DMS53 treated with DMSO at 0.1 percent for 48 hours (cell line): ENCODE data around the gene IL12RB1.
"Not testable (repeated sequence)": the region's sequence is repeated elsewhere in the genome, so short reads cannot be mapped to it uniquely, and the experiment has no call there.

ENCODE experiments used
- DNase-seq: peaks from one replicate; lab custom pipeline; 2025; ENCODE audit not compliant: unreplicated experiment; lab: John Stamatoyannopoulos, UW

IL12RB1 gene

DNA sequence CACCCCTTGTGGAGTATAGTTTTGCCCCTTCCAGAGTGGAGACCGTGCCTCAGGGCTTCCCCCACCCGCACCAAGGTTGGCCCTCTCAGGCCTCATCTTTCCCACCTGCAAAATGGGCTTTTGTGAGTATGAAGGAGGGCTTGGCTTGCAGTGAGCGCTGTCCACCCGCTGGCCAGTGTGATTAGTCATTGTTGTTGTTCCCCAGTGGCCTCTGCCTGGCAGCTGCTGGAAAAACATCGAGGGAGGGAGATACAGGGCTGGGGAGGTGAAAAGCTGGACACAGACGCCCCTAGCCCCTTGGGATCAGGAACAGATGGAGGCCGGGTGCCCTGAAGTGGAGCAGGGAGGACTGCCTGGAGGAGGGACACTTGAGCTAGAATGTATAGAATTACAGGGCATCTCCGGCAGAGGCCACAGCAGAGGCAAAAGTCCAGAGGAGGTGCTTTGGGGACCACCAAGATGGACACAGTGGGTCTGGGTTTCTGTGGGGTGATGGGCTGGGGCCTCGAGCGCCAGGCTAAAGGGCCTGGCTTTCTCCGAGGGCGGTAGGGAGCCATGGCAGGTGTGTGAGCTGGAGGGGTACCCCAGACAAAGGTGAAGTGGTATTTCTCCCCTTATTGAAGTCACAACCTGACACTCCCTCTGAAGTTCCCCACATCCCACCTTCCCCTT is 3.9 kb upstream of the IL12RB1 start:
- DNase-seq, result no peak

DNA sequence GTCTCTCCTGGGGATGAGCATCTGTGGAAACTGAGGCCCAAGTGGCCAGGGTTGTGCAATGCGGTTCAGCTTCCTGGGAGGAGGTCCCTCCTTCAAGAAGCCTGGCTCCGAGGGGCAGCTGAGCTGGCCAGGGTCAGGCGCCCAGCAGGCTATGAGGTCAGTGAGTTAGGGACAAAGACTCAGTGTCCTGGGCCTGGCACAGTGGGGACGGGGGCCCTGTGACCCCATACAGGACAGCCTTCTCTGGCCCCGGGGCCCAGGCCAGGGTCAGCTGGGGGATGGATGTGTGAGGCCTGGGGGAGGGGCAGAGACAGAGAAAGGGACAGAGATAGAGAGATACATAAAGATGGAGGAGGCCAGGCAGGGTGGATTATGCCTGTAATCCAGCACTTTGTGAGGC is 3.0 kb upstream of the IL12RB1 start:
- DNase-seq, result no peak

DNA sequence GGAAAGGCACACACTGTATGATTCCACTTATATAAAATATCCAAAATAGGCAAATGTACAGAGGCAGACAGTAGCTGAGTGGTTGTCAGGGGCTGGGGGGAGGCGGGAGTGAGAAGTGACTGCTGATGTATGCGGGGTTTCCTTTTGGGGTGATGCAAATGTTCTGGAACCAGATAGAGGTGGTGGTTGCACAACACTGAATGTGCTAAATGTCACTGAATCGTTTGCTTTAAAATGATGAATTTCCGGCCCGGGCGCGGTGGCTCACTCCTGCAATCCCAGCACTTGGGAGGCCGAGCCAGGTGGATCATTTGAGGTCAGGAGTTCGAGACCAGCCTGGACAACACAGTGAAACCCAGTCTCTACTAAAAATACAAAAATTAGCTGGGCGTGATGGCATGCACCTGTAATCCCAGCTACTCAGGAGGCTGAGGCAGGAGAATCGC is 2.4 kb upstream of the IL12RB1 start:
- DNase-seq, result not testable (repeated sequence)

DNA sequence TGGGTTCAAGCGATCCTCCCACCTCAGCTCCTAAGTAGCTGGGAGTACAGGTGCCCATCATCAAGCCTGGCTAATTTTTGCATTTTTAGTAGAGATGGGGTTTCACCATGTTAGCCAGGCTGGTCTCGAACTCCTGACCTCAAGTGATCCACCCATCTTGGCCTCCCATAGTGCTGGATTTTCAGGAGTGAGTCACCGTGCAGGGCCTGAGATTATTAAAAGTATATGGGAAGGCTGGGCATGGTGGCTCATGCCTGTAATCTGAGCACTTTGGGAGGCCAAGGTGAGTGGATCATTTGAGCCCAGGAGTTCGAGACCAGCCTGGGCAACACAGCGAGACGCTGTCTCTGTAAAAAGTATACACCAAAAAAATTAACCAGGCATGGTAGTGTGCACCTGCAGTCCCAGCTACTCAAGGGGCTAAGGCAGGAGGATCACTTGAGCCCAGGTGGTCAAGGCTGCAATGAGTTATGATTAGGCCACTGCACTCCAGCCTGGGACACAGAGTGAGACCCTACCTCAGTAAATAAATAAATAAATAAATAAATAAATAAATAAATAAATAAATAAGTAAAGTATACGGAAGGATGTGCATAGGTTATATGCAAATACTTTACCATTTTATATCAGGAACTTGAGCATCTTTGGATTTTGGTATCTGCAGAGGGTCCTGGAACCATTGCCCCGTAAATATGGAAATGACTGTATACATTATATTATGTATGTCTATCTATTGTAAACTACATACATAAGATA is 854 bp downstream of the IL12RB1 start:
- no peak for DNase-seq

DNA sequence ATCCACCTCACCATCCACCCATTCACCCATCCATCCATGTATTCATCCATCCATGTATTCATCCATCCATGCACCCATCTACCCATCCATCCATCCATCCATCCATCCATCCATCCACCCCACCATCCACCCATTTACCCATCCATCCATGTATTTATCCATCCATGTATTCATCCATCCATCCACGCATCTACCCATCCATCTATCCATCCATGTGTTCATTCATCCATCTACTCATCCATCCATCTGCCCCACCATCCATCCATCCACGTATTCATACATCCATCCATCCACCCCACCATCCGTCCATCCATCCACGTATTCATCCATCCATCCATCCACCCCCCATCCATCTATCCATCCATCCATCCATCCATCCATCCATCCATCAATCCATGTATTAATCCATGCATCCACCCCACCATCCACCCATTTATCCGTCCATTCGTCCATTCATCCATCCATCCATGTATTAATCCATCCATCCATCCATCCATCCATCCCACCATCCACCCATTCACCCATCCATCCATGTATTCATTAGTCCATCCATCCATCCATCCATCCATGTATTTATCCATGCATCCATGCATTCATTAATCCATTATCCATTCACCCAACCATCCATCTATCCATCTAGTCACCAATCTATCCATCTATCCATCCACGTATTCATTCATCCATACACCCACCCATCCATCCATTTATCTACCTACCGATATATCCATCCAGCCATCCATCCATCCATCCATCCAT is 2.6 kb downstream of the IL12RB1 start:
- DNase-seq, result no peak

DNA sequence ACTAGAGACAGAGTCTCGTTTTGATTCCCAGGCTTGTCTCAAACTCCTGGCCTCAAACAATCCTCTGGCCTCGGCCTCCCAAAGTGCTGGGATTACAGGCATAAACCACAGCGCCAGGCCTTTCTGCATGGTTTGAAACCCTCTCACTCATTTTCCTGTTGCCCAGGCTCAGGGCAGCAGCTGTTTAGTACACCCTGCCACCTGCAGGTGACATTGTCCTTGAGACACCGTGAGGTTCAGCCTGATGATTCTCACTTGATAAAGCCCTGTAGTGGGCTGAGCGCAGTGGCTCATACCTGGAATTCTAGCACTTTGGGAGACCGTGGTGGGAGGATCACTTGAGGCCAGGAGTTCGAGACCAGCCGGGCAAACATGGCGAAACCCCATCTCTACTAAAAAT is 12.5 kb downstream of the IL12RB1 start:
- DNase-seq, result no peak

DNA sequence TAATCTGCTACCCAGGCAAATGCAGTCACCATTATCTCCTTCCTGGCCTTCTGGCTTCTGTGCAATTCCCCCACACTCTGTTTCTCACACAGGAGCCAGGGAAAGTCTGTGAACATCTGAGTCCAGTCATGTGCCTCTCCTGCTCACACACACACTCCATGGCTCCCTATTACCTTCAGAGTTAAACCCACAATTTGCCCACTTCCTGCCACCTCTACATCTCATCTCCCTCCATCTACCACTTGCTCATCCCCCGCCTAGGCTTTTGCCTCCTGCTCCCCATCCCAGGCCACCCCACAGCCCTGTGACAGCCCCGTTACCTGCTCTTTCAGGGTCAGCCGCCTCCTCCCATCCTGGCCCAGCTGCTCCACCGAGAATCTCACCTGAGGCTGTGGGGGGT is 13.5 kb downstream of the IL12RB1 start:
- no peak for DNase-seq

DNA sequence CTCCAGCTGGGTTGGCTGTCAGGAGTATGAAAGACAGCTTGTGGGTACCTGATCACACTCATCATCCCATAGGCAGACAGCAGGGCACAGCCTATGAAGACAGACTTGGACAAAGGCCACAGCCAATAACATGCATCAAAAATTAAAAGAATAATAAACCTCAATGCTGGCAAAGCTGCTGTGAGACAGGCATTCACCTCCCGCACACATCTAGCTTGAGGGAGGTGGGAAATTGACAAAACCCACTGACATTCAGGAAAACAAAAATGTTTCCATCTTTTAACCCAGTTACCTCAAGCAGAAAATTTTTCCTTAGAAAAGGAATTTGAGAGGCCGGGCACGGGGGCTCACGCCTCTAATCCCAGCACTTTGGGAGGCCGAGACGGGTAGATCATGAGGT is 14.4 kb downstream of the IL12RB1 start:
- DNase-seq, result no peak

DNA sequence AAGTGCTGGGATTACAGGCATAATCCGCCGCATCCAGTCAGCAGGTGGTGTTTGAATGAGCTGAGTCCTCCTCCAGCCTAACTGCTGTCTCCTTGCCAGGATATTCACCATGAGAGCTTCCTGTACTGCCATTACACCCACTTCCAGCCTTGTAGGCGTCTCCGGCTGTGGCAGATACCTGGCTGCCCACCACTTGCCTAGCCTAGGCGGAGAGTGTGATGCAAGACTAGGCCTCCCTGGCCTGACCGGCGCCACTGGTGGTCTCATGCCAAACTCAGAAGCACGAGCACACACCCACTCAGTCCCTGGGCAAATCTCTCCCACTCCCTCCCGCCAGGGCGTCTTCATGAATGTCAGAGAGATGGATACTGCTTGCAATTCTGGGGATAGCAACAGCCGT is 16.6 kb downstream of the IL12RB1 start:
- DNase-seq, result no peak

DNA sequence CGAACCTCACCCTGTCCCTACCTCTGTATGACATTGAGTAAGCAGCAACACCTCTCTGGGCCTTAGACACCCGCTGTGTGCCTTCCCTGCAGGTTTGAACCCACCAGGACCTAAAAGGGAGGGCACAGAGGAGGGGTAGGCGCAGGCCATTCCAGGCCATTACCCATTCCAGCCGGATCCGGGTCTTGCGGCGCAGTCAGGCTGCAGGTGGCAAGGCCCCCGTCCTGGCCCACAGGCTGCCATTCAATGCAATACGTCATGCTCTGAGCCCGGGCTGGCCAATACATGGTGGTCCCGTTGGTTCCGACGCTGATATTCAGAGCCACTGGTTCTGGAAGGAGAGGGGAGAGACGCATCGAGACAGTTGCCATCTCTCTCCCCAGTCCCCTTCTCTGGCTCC is 17.4 kb downstream of the IL12RB1 start:
- DNase-seq, result no peak

DNA sequence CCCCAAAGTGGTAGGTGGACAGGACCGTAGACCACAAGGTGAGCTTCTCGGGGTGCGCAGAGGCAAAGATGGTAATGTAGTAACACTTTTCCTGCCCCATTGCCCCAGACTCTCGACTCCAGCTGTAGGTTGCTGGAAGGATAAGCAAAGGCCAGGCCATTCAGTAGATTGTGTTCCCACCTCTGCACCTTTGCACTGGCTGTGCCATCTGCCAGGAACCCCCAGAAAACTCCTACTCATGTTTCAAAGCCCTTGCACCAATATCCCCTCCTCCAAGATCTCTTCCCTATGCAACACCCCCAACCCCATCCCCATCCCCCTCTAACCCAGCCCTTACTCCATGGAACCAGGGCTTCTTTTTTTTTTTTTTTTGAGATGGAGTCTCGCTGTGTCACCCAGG is 18.3 kb downstream of the IL12RB1 start:
- no peak for DNase-seq

DNA sequence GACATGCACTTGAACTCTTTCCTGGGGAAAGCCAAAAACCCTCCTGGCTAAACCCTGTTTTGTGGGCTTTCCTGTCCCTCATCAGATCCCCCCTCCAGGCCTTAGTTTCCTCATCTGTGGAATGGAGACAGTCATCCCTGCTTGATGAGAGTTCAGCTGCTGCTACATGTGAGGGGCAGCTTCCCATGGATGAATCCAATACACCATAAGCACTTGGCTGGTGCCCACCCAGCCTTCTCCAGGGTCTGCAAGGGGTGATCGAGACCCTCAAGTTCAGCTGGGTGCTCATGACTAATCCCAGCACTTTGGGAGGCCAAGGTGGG is 21.6 kb downstream of the IL12RB1 start:
- DNase-seq, result no peak

DNA sequence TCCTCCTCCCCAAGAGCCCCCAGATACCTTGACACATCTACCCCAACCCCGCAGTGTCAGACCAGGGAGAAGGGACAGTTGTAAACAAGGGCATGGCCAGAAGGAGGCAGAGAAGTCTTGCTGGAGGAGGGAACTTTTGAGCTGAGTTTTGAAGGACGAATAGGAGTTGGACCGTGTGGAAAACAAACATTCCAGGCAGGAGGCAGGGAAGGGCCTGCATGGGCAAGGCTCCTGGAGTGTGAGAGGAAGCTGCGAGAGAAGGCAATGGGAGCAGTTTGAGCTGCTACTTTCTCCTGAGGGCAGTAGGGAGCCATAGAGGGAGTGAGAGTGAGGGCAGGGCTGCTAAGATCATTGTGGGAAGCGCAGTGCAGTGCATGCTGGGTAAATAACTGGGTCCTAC is 23.3 kb downstream of the IL12RB1 start:
- no peak for DNase-seq

DNA sequence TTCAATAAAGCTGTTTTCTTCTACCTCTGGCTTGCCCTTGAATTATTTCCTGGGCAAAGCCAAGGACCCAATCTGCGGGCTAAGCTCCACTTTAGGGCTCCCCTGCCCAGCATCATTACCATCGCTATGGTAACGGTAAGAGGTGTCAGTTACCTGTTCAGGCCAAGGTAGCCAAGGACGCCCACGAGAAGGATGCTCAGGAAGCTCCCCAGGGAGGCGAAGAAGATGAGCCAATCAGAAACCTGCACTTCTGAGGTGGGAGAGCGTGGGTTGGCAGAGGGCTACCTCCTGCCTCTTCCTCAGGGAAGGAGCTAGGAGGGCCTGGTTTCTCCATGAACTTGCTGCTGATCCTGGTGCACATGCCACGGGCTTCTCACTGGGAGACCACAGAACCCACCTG is 24.7 kb downstream of the IL12RB1 start:
- DNase-seq, result no peak

DNA sequence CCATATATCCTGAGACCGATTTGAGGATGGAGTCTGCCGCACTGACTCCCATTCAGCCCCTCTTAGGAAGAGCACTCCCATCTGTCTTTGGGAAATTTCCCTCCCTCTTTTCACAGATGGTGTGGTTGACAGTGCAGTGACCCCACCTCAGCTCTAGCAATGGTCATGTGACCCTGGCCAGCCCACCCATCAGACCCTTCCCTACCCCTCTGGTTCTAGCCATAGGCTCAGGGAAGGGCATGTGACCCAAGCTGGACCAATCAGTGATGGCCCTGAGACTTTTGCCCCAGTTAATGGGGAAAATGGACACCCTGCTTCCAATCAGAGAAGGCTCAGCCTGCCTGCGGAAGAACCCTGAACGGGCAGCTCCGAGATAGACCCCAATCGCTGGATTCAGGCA is 26.3 kb downstream of the IL12RB1 start:
- DNase-seq, result no peak

DNA sequence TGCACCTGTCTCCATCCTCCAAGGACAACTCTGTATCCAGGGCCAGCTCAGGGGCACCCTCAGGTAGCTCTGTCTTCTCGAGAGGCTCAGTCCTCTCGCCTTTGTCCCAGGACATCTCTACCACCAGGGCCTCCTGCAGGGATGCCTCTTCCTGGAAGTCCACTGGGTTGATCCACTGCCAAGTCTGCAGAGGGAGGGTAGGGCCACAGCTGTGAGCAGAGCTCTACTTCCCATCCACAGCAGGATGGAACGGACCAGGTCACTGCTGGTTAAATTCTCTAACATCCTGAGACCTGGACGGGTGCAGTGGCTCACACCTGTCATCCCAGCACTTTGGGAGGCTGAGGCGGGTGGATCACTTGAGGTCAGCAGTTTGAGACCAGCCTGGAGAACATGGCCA is 26.8 kb downstream of the IL12RB1 start:
- no peak for DNase-seq

DNA sequence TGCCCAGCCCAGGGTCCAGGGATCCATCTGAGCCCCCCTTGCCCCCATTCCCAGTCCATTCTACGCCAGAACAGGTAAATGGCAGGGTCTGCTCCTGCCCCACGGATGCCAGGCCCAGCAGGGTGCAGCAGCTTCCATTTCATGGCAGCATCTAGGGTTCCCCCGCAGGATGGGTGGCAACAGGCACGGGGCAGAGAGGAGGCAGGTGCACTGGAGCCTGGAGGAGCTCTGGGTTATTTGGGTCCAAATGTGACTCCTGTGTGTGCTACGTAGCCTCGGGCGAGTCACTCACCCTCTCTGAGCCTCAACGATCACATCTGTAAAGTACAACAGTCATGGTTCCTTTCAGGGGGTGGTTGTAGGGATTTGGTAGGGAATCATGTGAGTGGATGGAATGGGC is 27.4 kb downstream of the IL12RB1 start:
- DNase-seq, result no peak

DNA sequence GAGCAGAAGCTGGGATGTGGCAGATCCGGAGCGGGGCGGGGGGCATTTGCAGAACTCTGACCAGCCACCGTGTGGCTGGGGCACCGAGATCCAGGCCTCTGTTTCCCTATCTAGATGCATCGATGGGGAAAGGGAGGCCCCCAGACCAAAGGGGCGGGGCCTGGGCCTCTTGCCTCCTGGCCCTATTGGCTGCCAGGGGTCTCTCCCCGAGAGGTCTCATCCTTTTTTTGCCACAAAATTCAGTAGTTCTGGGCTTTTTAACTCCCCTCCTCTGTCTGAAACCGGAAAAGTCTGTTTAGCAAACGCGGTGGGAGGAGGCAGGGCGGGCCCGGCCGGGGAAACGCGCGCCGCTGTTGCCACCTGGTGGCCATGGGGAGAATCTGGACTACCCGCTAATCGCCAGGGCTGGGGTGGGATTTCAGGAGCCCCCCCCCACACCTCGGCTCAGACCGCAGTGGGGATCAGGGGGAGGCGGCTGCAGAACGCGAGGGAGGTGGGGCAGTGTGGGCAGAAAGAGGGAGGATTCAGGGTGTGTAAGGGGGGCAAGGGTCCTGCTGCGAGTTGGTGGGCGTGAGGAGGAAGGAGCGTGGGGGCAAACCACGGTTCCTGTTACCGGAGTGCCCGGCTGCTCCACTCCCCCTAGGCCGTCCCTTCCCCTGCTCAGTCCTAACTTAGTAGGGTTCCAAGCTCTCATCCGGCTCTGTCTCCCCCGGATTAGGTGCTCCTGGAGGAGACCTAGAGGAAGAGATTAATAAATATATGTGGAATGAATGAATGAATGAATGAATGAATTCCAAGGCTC is 28.3 kb downstream of the IL12RB1 start:
- peak; percentile 55 for DNase-seq

DNA sequence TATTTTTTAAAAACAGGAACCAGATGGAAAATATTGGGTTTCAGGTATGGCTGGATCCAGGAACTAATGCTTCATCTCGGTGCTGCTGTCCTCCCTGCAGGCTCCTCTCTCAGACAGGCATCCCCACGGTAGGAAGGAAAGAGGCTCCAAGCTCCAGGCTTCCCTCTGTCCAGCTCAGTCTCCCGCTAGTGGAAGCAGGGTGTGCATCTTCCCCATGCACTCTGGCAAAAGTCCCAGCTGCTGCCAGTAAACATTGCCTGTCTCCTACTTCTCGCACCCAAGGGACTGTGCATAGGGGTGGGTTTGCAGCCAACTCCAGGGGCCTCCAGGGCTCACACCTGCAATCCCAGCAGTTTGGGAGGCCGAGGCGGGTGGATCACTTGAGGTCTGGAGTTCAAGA is 29.2 kb downstream of the IL12RB1 start:
- no peak for DNase-seq

DNA sequence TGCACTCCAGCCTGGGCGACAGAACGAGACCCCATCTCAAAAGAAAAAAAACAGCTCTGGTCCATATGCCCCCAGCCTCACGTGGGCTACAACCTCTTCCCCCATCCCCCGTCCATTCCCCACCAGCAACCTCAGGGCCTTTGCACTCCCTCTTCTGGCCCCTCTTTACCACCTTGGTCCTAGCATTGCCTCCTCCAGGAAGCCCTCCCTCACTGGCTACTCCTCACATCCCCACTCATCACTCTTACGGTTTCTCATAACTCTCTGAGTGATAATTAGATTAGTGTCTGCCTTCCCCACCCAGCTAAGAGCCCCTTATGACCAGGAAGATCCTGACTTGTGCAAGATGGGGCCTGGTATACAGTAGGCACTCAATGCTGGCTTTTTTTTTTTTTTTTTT is 30.8 kb downstream of the IL12RB1 start:
- DNase-seq, result no peak

DNA sequence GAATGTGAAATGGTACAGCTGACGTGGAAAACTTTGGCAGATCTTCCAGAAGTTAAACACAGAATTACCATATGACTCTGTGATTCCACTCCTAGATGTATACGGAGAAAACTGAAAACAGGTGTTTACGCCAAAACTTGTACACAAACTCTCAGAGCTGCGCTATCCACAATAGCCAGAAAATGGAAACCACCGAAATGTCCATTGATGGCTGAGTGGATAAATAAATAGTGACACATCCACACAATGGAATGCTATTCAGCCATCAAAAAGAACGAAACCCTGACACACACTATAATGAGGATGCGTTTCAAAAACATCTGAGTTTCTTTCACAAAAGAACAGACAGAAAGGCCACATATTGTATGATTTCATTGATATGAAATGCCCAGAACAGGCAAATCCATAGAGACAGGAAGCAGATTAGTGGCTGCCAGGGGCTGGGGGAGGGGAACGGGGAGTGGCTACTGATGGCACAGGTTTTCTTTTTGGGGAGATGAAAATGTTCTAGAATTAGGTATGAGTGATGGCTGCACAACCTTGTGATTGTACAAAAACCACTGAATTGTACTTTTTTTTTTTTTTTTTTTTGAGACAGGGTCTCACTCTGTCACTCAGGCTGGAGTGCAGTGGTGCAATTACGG is 33.0 kb downstream of the IL12RB1 start:
- DNase-seq, result no peak
